Chondrocyte (in vitro differentiated cells): Measurements from ENCODE around the gene TLK2. TPM values are rescaled to one million over a fixed set of nuclear protein-coding genes. Genes with fewer than 3 reads are reported as not detected.

Experiments used
- DNase-seq: peaks from one replicate; pipeline ENCODE4 v3.0.0; 2021; ENCODE audit warnings: mixed read lengths, low spot score
- H3K27ac Mint-ChIP-seq: one replicate; pipeline ENCODE4 v1.8.0; 2021; ENCODE audit warnings: mild to moderate bottlenecking, moderate library complexity, mixed read lengths; ENCODE audit not compliant: unreplicated experiment
- H3K27me3 Mint-ChIP-seq: 2 replicates; pipeline ENCODE4 v1.8.0; 2021; ENCODE audit warnings: low read depth, mixed read lengths
- H3K36me3 Mint-ChIP-seq: 2 replicates; pipeline ENCODE4 v1.8.0; 2021; ENCODE audit warnings: low read depth, mixed read lengths
- H3K4me1 Mint-ChIP-seq: 2 replicates; pipeline ENCODE4 v1.8.0; 2021; ENCODE audit warnings: low read depth, mild to moderate bottlenecking, mixed read lengths
- H3K4me3 Mint-ChIP-seq: one replicate; pipeline ENCODE4 v1.8.0; 2021; ENCODE audit warnings: mild to moderate bottlenecking, moderate library complexity, mixed read lengths; ENCODE audit not compliant: unreplicated experiment
- H3K9me3 Mint-ChIP-seq: 2 replicates; pipeline ENCODE4 v1.8.0; 2021; ENCODE audit warnings: low read depth, mixed read lengths
- CTCF ChIP-seq: fragments of 200-600 bp; sonication (generic); IDR thresholded peaks from 2 replicates; pipeline ENCODE4 v1.5.0; 2021; ENCODE audit warnings: antibody characterized with exemption, mild to moderate bottlenecking, moderate library complexity
- total RNA-seq: library from RNA; stranded (reverse); gene quantifications from 3 replicates; pipeline ENCODE4 v1.2.1, GENCODE V29; 2021

Gene TLK2
- total RNA-seq, 1 donor from 2014 or later = 35.5 TPM

- Mint-ChIP-seq H3K4me1 (peaks cover 70% of the 10 kb centered on the region), H3K9me3 (no peaks in the 10 kb centered on the region), H3K4me3 (no peak overlapping the region), H3K27ac (peak overlapping the region; percentile 12), H3K27me3 (no peaks in the 10 kb centered on the region), H3K36me3 (no peaks in the 10 kb centered on the region)
- peak; percentile 28 for DNase-seq
- no peak for TF ChIP-seq CTCF
Observed at GRCh38 chr17:62650587-62650986, 172.0 kb downstream of the TLK2 start.

DNA sequence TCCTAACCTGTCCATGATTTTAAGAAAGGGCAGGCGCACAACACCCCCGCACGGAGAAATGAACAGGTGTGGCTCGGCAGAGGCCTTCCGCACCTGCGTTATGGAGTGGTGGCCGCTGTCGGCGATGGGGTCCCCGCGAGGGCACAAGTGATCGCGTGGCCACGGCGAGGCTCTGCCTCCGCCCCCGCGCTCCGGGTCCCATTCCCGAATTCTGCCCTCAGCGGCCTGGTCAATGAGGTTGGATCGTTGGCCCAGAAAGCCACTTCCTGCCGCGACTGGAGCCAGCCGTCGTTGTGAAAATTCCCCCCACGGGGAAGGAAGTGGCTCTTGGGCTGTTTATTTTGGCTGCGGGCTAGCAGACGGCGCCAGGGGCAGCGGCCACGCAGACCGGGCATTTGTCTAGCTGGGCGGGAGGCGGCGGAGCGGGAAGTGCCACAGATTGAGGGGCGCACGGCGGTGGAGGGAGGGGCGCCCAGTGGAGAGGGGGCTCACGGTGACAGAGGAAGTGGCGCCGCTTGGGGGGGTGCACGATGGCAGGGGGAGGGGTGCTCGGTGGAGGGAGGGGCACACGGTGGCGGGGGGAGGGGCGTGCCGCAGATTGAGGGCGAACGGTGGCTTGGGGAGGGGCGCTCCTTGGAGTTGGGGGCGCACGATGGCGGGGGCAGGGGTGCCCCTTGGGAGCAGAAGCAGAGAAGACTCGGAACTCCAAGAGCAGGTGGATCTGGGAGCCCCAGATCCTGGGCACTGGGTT, 173.8 kb downstream of the TLK2 start:
- H3K4me1 Mint-ChIP-seq = peaks cover 71% of the 10 kb centered on the region
- DNase-seq = peak; percentile 92

GRCh38 chr17:62653002-62653825, 174.6 kb downstream of the TLK2 start:
- peak; percentile 43 for TF ChIP-seq CTCF
- H3K9me3 Mint-ChIP-seq = no peaks in the 10 kb centered on the region
- peak; percentile 91 for DNase-seq
- H3K4me3 Mint-ChIP-seq = peak overlapping the region; percentile 70
- peaks cover 2% of the 10 kb centered on the region for H3K36me3 Mint-ChIP-seq
- peak overlapping the region; percentile 93 for H3K27ac Mint-ChIP-seq
- H3K27me3 Mint-ChIP-seq = no peaks in the 10 kb centered on the region
- peaks cover 66% of the 10 kb centered on the region for H3K4me1 Mint-ChIP-seq

More for the DNA sequence above, 173.8 kb downstream of the TLK2 start:
- Mint-ChIP-seq H3K9me3 (no peaks in the 10 kb centered on the region), H3K27ac (peak overlapping the region; percentile 93), H3K4me3 (peak overlapping the region; percentile 70), H3K27me3 (no peaks in the 10 kb centered on the region), H3K36me3 (no peaks in the 10 kb centered on the region)
- TF ChIP-seq CTCF = no peak

DNA sequence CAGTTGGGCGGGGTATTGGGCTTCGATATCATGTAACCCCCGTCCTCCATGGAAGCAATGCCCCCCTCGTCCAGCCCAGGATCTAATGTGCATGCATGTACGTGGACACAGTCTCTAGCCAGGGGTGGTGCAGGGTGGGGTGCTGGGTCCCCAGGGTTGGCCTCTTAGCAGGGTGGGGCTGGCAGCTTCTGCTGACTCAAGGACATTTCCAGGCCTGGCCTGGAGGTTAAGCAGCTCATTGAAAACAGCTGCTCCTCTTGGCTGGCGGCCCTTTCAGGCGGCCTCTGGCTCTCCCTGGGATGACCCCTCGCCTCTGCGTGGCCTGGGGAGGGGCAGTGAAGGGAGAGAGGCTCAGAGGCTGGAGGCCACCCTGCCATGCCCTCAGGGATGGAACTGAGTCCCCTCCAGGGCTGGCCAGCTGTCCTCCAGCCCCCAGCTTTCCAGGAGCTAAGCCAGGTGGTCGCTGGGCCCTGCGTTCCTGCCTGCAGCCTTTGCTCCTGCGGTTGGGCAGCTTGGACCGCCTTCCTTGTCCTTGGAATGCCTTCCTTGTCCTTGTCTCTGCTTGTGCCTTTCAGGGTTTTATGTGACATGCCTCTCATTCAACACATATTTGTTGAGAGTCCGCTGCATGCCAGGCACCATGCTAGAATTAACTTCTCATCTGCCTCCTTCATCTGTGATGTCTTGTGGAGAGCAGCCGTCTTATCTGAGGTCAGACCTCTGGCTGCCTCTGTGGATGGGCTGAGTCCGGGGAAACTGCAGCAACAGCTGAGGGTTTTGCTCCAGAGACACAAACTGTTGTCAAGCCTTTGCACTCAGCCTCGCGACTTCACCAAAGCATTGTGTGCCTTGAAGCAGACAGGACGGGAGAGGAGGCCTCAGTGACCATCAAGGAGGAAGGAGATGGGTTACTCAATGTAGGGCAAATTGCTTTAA, 175.5 kb downstream of the TLK2 start:
- peak overlapping the region; percentile 93 for H3K27ac Mint-ChIP-seq

More for the DNA sequence above, 175.5 kb downstream of the TLK2 start:
- Mint-ChIP-seq H3K36me3 (peaks cover 2% of the 10 kb centered on the region), H3K9me3 (no peaks in the 10 kb centered on the region), H3K4me3 (peak overlapping the region; percentile 70), H3K4me1 (peaks cover 57% of the 10 kb centered on the region), H3K27me3 (no peaks in the 10 kb centered on the region)
- DNase-seq = peak; percentile 68
- peak; percentile 33 for TF ChIP-seq CTCF
